ENCODE results near the gene IL18RAP.
A peak's percentile ranks its signal among the peaks of the same experiment; 100 is the strongest.

The IL18RAP gene

GRCh38 chr2:102424754-102425153 is 1.8 kb downstream of the IL18RAP start:
- DNase-seq = no peak

GRCh38 chr2:102425441-102426132 is 2.6 kb downstream of the IL18RAP start:
- no peak for DNase-seq

- DNase-seq = no peak
These were observed 4.3 kb downstream of the IL18RAP start for GRCh38 chr2:102427249-102427648.

GRCh38 chr2:102428573-102428972 is 5.6 kb downstream of the IL18RAP start:
- DNase-seq = no peak

DNA sequence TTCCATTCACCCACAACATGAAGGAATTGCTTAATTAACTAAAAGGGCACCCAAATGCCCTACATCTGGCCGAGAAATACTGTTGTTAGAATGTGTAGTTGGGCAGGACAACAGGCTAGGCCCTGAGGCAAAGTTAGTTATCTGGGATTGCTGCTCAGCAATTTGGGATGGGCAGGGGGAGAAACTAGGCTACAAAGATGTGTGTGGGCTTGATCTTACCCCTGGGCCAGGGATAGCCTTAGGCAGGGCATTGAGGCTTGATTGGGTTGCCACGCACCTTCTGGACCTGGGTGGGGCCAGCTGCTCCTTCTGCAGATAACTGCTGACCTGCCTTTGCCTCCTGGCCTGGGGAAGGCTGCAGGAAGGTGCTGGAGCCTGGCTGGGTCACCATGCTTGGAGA is 9.4 kb downstream of the IL18RAP start:
- DNase-seq = no peak

DNA sequence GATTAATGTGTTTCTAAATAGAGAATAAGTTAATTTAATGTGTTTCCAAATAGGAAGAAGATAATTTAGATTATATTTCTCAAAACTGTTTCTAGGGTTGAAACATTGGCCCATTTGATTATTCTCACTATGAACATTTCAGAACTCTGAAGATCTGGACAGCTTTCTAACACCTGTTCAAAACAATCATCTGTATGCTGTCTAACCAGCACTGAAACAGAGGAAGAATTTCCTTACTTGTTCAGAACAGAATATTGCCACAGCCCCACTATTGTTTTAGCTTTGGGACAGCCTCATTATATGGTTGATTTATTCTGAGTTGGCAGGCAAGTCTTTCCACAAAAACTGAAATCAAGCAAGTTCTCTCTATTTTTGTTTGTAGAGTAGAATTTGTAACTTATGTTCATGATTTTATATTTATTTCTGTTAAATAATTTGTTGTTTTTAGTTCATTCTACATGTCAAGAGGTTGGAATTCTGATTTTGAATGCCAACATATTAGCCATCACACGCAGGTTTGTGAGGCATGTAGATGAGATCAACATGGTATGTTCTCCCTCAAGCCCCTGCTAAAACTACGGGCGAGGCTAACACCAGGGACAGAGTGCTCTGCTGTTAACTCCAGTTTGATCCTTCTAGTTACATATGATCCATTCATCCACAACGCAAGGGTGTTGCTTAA is 11.2 kb downstream of the IL18RAP start:
- no peak for DNase-seq

GRCh38 chr2:102434655-102435381 is 11.9 kb downstream of the IL18RAP start:
- no peak for DNase-seq

DNA sequence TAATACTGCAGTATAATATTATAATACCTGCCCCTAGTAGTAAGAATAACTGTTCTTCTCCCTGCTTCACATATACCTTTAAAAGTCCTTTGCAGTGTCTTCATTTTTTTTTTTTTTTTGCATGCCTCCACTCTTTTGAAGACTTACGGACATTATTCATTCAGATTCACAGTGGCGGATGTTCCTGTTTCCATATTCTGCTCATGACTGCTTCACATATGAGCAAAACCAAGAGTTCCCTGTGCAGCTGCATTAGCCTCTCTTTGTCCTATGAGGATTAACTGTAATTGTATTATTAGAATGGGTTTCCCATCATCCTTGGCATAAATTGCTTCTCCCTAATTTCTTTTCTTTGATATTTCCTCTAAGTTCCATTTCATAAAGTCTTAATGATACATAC is 12.8 kb downstream of the IL18RAP start:
- DNase-seq = no peak

GRCh38 chr2:102436323-102436722 is 13.4 kb downstream of the IL18RAP start:
- no peak for DNase-seq

DNA sequence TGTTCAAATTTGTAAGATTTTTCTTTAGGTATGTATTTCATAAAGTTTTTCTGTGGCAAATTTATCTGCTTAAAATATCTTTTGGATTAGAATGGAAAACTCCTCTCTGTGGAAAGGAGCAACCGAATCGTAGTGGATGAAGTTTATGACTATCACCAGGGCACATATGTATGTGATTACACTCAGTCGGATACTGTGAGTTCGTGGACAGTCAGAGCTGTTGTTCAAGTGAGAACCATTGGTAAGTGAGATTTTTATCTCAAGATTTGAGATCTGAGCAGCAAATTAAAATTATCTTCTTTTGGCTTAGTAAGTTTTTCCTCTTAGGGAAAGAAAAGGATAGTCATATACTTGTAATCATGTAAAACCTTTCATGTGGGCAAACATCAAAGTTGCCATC is 14.2 kb downstream of the IL18RAP start:
- no peak for DNase-seq

DNA sequence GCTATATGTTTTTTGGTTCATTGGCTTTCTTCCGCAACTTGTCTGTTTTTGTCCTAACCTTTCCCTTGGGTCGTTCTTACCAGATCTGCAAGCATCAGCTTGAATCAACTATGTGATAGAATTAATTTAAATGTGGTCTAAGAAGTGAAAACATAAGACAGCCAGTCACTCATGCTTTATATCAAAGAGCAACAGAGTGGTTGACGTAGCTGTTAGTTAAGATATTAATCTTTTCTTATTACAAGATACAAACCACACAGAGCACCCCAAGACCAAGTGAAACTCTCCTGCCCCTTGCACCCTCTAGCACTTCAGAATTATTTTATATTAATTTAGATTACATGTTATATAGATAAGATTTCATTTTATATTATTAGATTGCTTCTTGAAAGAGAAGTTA is 15.2 kb downstream of the IL18RAP start:
- DNase-seq = no peak

GRCh38 chr2:102438578-102438977 is 15.6 kb downstream of the IL18RAP start:
- DNase-seq = no peak

GRCh38 chr2:102439065-102439695 is 16.2 kb downstream of the IL18RAP start:
- no peak for DNase-seq

GRCh38 chr2:102442967-102443828 is 20.2 kb downstream of the IL18RAP start:
- DNase-seq = peak; percentile 42

- DNase-seq = no peak
These were observed 21.3 kb downstream of the IL18RAP start for GRCh38 chr2:102444233-102444632.

- DNase-seq = no peak
These were observed 24.0 kb downstream of the IL18RAP start for GRCh38 chr2:102446936-102447335.

GRCh38 chr2:102449370-102449974 is 26.5 kb downstream of the IL18RAP start:
- peak; percentile 66 for DNase-seq

DNA sequence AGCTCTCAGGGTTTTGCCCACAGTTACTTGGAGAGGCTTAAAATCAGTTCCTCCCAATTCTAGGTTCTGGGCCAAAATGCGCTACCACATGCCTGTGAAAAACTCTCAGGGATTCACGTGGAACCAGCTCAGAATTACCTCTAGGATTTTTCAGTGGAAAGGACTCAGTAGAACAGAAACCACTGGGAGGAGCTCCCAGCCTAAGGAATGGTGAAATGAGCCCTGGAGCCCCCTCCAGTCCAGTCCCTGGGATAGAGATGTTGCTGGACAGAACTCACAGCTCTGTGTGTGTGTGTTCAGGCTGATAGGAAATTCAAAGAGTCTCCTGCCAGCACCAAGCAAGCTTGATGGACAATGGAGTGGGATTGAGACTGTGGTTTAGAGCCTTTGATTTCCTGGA is 29.0 kb downstream of the IL18RAP start:
- no peak for DNase-seq

- DNase-seq = no peak
These were observed 30.5 kb downstream of the IL18RAP start for GRCh38 chr2:102453501-102453900.

DNA sequence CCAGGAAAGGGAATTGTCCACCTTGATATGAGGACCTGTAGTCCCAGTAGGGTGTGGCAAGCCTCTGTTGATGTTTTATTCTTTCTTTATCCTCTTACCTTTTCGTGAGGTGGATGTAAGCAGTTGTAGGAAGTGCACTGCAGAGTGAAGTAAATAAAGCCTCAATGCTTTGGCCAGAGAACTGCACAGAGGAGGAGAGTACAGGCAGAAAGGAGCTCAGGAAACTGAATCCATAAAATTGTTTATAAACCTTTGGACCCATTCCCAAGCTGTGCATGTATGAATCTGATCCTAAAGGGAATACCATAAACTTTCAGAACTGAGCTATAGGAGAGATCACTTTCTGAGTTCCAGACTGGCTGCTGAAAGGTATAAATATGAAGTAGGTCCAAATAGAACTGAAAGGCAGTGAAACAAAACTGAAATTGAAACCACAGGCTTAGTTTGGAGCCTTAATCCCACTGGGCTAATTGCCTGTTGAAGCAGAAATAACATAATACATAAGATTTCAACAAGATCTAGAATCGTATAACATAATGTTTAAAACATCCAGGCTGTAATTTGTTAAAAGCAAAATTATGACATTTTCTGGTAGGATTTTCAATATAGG is 32.2 kb downstream of the IL18RAP start:
- DNase-seq = no peak

GRCh38 chr2:102460467-102460866 is 37.5 kb downstream of the IL18RAP start:
- no peak for DNase-seq

GRCh38 chr2:102461188-102461587 is 38.2 kb downstream of the IL18RAP start:
- DNase-seq = no peak
